HG02970 (cell line): ENCODE results near the gene SLC25A12.
"Not testable (repeated sequence)": the region's sequence is repeated elsewhere in the genome, so short reads cannot be mapped to it uniquely, and the experiment has no call there.

Experiments
- ATAC-seq: cut with Tn5 transposase; IDR thresholded peaks from one replicate; pipeline ENCODE4 v1.9.1; 2021; ENCODE audit warnings: mild to moderate bottlenecking, moderate library complexity, moderate number of reproducible peaks; ENCODE audit not compliant: unreplicated experiment, low FRiP score

SLC25A12 gene, protein sequence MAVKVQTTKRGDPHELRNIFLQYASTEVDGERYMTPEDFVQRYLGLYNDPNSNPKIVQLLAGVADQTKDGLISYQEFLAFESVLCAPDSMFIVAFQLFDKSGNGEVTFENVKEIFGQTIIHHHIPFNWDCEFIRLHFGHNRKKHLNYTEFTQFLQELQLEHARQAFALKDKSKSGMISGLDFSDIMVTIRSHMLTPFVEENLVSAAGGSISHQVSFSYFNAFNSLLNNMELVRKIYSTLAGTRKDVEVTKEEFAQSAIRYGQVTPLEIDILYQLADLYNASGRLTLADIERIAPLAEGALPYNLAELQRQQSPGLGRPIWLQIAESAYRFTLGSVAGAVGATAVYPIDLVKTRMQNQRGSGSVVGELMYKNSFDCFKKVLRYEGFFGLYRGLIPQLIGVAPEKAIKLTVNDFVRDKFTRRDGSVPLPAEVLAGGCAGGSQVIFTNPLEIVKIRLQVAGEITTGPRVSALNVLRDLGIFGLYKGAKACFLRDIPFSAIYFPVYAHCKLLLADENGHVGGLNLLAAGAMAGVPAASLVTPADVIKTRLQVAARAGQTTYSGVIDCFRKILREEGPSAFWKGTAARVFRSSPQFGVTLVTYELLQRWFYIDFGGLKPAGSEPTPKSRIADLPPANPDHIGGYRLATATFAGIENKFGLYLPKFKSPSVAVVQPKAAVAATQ

DNA sequence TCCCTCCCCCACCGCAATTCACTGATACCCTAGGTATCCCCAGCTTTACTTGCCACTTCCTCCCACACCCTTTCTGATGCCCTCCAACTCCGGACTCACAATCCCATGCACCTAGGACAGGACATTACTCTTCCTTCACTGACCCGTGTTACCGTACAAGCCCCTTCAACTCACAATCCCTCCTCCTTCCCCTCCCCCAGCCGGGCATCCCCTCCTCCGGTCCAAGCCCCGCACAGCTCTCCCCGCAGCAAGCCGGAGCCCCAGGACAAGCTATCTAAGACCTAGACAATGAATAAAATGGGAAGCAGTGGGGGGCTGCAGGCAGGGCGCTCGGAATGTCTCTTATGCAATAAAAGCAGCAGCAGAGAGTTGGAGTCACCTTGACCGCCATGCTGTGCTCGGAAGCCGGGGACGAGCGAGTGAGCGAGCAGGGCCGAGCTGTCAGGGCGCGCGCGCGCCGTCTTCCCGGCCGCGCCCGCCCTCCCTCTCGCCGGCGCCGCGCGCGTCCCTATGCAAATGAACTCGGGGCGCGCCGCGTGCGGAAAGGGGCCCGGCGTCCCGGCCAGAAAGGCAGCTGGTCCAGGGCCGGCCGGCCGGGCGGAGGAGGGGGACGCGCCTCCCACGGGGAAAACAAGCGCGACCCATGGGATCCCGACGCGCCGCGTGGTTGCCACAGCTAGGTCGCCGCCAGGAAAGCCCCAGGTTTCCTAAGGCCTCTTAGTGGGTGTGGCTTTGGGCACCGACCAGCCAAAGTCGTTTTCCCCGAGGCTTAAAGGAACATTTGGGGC is at the start of gene SLC25A12:
TSS of gene SLC25A12 (minus strand) at position 421 of the 788 bp plus-strand sequence. CDS start at position 391, 30 bp downstream.
- peak; percentile 83 for ATAC-seq

GRCh38 chr2:171941316-171941699 is 47.3 kb upstream of the SLC25A12 start:
- no peak for ATAC-seq

- ATAC-seq, result no peak
These were observed 45.7 kb upstream of the SLC25A12 start for GRCh38 chr2:171939743-171940071.

DNA sequence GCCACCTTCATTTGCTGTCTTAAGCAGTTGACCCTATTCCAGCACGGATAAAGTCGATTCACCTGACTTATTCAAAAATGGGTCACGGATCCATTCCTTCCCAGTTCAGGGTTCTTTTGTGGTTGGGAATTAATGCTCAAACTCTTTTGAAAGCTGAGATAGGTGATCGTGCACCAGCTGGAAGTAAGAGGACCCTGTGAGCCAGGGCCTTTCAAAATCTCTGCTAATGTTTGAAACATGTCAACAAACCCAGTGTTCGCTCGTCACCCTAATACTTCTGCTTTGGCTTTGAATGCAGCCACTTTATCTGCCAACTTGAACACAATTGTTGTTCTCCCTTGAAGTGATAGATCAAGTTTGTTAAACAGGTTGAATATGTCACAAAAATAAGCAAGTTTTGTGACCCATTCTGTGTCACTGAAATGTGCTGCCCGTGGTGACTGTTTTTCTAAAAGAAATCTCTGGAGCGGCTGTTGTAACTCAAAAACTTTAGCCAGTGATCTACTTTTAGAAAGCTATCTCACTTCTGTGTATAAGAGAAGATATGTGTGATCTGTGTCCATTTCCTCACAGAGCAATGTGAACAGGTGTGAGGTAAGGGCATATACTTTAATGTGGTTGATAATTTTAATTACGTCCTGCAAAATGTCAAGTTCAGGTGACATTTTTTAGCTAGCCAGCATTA is 45.2 kb upstream of the SLC25A12 start:
- no peak for ATAC-seq

- ATAC-seq, result no peak
These were observed 36.3 kb upstream of the SLC25A12 start for GRCh38 chr2:171930385-171930784.

DNA sequence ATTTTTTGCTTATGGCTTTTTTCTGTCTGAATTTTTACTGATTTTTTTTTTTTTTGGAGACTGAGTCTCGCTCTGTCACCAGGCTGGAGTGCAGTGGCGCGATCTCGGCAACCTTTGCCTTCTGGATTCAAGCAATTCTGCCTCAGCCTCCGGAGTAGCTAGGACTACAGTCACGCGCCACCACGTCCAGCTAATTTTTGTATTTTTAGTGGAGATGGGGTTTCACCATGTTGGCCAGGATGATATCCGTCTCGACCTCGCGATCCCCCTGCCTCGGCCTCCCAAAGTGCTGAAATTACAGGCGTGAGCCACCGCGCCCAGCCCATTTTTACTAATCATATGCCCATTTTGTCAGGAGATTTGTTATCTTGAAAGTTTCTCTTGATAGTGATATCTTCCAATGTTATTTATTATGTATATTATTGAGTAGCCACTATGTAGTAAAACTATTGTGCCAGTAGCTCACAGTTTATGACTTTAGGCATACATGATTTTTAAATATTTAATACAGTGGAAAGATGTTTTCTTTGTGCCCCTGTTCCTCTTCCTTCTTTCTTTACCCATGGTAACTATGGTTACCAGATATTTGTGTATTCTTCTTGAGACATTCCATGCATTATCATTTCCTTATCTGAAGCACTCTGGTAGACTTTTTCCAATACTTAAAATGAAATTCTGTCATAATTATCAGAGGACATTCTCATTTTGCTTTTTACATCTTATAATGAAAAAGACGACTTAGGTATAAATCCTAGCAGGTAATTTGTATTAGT is 30.3 kb upstream of the SLC25A12 start:
- no peak for ATAC-seq

DNA sequence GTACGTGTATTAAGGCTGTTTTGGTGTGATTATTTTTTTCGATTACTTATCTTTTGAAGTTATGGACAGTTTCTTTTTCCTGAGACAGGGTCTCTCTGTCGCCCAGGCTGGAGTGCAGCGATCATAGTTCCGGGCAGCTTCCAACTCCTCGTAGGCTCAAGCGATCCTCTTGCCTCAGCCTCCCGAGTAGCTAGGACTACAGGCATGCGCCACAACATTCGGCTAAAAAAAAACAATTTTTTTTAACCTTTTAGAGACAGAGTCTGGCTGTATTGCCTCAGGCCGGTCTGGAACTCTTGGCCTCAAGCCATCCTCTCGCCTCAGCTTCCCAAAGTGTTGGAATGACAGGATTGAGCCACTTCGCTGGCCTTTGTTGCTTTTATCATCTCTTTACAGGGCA is 29.2 kb upstream of the SLC25A12 start:
- no peak for ATAC-seq

DNA sequence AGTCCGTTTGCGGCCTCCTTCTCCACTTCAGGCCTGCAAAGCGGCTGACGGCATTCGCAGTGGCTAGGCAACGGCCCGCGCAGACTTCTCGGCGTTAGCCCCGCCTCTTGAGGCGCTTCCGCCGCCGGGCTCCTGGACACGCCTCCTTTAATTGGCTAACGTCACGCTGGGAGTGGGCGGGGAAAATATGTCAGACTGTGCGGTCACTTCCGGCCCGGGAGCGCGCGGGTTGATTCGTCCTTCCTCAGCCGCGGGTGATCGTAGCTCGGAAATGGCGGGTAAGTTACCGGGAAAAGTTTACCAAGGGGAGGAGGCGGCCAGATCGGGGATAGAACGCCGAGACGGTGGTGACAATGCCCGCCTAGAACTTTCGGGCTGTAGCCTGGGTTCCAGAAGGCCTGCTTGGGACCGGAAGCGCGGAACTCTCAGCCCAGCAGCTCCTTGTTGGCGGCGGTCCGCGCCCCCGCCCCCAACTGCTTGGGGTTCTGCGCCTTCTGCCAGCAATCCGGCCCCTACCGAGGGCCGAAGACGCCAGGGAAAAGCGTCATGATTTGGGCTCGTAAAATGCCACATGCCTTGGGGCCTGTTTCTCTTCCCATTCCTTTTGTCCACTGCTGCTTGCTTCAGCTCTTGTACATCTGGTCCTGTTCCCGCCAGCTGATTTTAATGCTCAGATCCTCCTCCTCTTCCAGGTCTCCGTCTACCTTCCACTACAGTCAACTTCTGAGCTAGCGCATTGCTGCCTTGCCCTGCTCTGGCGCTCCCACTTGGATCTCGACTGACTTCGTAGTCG is 28.4 kb upstream of the SLC25A12 start, which contains the start of gene HAT1:
TSS of gene HAT1 (plus strand) at position 232 of the 793 bp plus-strand sequence. CDS start at position 272, 40 bp downstream.
- peak; percentile 96 for ATAC-seq

DNA sequence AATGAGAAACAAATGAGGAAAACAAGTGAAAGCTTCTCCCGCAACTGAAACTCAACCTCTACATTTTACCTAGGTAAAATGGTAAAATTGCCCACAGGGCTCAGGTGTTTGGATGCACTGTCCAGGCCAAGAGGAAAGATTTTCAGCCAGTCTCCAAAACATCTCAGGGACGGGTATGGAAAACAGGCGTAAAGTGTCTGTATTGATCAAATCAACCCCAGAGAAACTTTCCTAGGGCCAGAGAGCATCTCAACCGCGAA is 27.9 kb upstream of the SLC25A12 start:
- ATAC-seq, result no peak

- ATAC-seq, result no peak
These were observed 25.4 kb upstream of the SLC25A12 start for GRCh38 chr2:171919453-171919852.

GRCh38 chr2:171913517-171913916 is 19.5 kb upstream of the SLC25A12 start:
- no peak for ATAC-seq

GRCh38 chr2:171910494-171910893 is 16.4 kb upstream of the SLC25A12 start:
- ATAC-seq, result no peak

- no peak for ATAC-seq
These were observed 15.2 kb upstream of the SLC25A12 start for GRCh38 chr2:171909266-171909665.

GRCh38 chr2:171908235-171908634 is 14.2 kb upstream of the SLC25A12 start:
- no peak for ATAC-seq

DNA sequence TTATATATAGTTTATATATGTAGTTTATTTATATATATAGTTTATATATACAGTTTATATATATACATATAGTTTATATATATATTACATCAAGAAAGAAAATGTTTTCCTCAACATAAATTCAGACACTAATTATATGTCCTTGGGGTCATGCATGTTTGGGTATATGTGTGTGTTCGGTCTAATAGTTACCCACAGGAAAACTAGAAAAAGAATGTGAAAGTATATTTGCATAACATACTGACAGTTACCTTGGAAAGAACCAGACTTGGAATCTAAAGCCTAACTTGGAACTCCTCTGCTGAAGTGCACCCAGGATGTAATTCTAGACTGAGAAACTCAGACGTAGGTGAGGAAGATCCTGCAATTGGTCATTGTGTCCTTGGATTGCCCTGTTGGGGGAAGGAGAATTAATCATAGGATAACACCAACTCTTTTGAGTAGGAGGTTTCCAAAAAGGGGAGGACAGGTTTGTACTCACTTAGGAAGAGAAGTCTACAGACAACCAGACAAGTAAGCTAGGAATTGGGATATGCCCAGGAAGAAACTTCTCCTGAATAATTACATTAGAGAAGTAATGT is 8.9 kb upstream of the SLC25A12 start:
- no peak for ATAC-seq

DNA sequence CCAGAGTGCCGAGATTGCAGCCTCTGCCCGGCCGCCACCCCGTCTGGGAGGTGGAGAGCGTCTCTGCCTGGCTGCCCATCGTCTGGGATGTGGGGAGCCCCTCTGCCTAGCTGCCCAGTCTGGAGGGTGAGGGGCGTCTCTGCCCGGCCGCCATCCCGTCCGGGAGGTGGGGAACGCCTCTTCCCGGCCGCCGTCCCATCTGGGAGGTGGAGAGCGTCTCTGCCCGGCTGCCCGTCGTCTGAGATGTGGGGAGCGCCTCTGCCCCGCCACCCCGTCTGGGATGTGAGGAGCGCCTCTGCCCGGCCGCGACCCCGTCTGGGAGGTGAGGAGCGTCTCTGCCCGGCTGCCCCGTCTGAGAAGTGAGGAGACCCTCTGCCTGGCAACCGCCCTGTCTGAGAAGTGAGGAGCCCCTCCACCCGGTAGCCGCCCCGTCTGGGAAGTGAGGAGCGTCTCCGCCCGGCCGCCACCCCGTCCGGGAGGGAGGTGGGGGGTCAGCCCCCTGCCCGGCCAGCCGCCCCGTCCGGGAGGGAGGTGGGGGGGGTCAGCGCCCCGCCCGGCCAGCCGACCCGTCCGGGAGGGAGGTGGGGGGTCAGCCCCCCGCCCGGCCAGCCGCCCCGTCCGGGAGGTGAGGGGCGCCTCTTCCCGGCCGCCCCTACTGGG is 5.7 kb upstream of the SLC25A12 start:
- ATAC-seq, result not testable (repeated sequence)

- no peak for ATAC-seq
These were observed 1.7 kb upstream of the SLC25A12 start for GRCh38 chr2:171895786-171896185.

- no peak for ATAC-seq
These were observed 536 bp upstream of the SLC25A12 start for GRCh38 chr2:171894612-171894947.
